ENCODE data around the gene MRAP2. TPM values are rescaled to one million over a fixed set of nuclear protein-coding genes. Genes with fewer than 3 reads are reported as not detected.

Gene MRAP2
- total and polyA plus RNA-seq, 2 of the 13 experiments (the other 11 are each of a cell fraction or from before 2014, with no cell fraction given), result 0.33 to 3.5 TPM

DNA sequence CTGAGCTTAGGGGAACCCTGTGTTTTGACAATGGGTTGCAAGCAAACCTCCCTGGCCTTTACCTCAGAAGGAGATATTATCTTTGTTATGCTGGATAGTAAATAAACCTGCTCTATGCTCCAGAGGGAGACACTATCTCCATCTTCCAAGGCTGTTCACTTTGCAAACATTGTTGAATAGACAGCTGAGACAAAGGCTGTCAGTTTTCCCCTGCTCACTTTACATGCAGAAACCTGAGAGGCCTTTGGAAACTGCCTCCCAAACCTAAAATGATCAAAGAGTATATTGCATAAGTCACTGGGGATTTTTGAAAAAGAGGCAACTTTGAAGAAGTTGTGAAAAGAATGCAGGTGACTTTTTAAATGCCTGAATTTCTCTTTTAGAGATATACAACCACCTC is 61.6 kb downstream of the MRAP2 start:
- Histone ChIP-seq H3K4me3 (replicated peaks in 1 of 3; ENCODE audit: insufficient read depth in 1 of 3, low read depth in 2 of 3, low read length in 3 of 3) (no peak overlapping the region), H3K36me3 (replicated peaks in 1 of 2; ENCODE audit: control insufficient read depth in 1 of 2, insufficient read depth in 2 of 2, low read length in 2 of 2) (no peaks in the 10 kb centered on the region), H4K20me1 (ENCODE audit: insufficient read depth, low read length) (no peaks in the 10 kb centered on the region), H3K9ac (ENCODE audit: insufficient read depth, low read depth, low read length) (no peak overlapping the region), H3K27ac (ENCODE audit: extremely low read length, insufficient read depth, low read length) (no peak overlapping the region), H3K4me2 (ENCODE audit: low read depth, low read length) (no peak overlapping the region; the same call in 1 of the 2 replicates), H3K79me2 (ENCODE audit: insufficient read depth, low read length) (no peaks in the 10 kb centered on the region), H3K9me3 (ENCODE audit: low read length) (no peaks in the 10 kb centered on the region), H2AFZ (ENCODE audit: low read length) (no peak overlapping the region), H3K27me3 (ENCODE audit: control insufficient read depth in 1 of 2, insufficient read depth in 2 of 2, low read length in 2 of 2) (no peaks in the 10 kb centered on the region), H3K4me1 (ENCODE audit: insufficient read depth, low read length) (peaks cover 26% of the 10 kb centered on the region)
- CTCF ChIA-PET (ENCODE audit: low intra/inter-chr PET ratio, low total read pairs), result no interaction called here
- intact Hi-C loops (cut with micrococcal nuclease; ENCODE audit: unreplicated experiment), result no loop called here
- FAIRE-seq (peak; percentile 90), ATAC-seq (peak; percentile 99), DNase-seq (ENCODE audit: low spot score) (peak; percentile 86)
- BruUV-seq (replicated peaks), result no TSS peak
- POLR2A ChIA-PET, result no interaction called here
- in situ Hi-C loops (cut with HindIII; ENCODE audit: extremely low pct_ligation_motif_present, low pct_unique_long_range_greater_than_20kb), result no loop called here
- TF ChIP-seq ZMYM4 (CRISPR knock-in tag; IDR thresholded peaks at IDR 0.05) (peak; percentile 69; the same call in 1 of the 2 replicates), HMGA1 (CRISPR knock-in tag; conservative IDR thresholded peaks at IDR 0.05) (no peak), HDAC1 (CRISPR knock-in tag; IDR thresholded peaks at IDR 0.05) (peak; percentile 63), ZNF224 (CRISPR knock-in tag; IDR thresholded peaks at IDR 0.05) (no peak), IRF2 (CRISPR knock-in tag; IDR thresholded peaks at IDR 0.05) (no peak), SOX6 (IDR thresholded peaks at IDR 0.05) (no peak), SOX6 (CRISPR knock-in tag; IDR thresholded peaks at IDR 0.05) (peak; percentile 98), ARID2 (CRISPR knock-in tag; IDR thresholded peaks at IDR 0.05; ENCODE audit: borderline replicate concordance) (no peak), GPBP1L1 (CRISPR knock-in tag; IDR thresholded peaks at IDR 0.05) (no peak), POLR2A (IDR thresholded peaks at IDR 0.05; ENCODE audit: insufficient read depth in 1 of 2, low read depth in 2 of 2, low read length in 2 of 2) (no peak), HMG20A (CRISPR knock-in tag; IDR thresholded peaks at IDR 0.05; ENCODE audit: borderline replicate concordance) (peak; percentile 76; the same call in 1 of the 2 replicates), SIX1 (CRISPR knock-in tag; IDR thresholded peaks at IDR 0.05; ENCODE audit: borderline replicate concordance) (peak; percentile 94), ZBTB4 (CRISPR knock-in tag; IDR thresholded peaks at IDR 0.05; ENCODE audit: borderline replicate concordance) (no peak), ZNF777 (CRISPR knock-in tag; IDR thresholded peaks at IDR 0.05) (no peak), PRDM10 (CRISPR knock-in tag; IDR thresholded peaks at IDR 0.05; ENCODE audit: low read depth) (no peak), STAG1 (CRISPR knock-in tag; IDR thresholded peaks at IDR 0.05) (peak; percentile 30), KDM5B (CRISPR knock-in tag; IDR thresholded peaks at IDR 0.05; ENCODE audit: borderline replicate concordance) (no peak), SALL1 (CRISPR knock-in tag; IDR thresholded peaks at IDR 0.05) (peak; percentile 67), GATAD2A (CRISPR knock-in tag; IDR thresholded peaks at IDR 0.05) (peak; percentile 80)
- TF ChIP-seq, protein P1, sequence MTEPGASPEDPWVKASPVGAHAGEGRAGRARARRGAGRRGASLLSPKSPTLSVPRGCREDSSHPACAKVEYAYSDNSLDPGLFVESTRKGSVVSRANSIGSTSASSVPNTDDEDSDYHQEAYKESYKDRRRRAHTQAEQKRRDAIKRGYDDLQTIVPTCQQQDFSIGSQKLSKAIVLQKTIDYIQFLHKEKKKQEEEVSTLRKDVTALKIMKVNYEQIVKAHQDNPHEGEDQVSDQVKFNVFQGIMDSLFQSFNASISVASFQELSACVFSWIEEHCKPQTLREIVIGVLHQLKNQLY (CRISPR knock-in tag; IDR thresholded peaks at IDR 0.05), result no peak
